Neuronal stem cell (in vitro differentiated cells): ENCODE measurements around the gene ZNF660.

Experiments used
- DNase-seq: peaks from one replicate; pipeline ENCODE4 v3.0.0-alpha.2; 2013; ENCODE audit warnings: low spot score
- H2AFZ ChIP-seq: one replicate; pipeline ENCODE4 v1.6.1; 2013; ENCODE audit warnings: mild to moderate bottlenecking, low read length, inconsistent platforms
- H2AK5ac ChIP-seq: 2 replicates; pipeline ENCODE4 v1.6.1; 2013; ENCODE audit warnings: low read depth, mild to moderate bottlenecking, inconsistent platforms, low read length, moderate library complexity, mixed read lengths
- H2BK120ac ChIP-seq: 2 replicates; pipeline ENCODE4 v1.6.1; 2013; ENCODE audit warnings: low read depth, mild to moderate bottlenecking, inconsistent platforms, low read length, moderate library complexity, mixed read lengths
- H2BK12ac ChIP-seq: one replicate; pipeline ENCODE4 v1.6.1; 2013; ENCODE audit warnings: low read length, inconsistent platforms
- H2BK15ac ChIP-seq: 2 replicates; pipeline ENCODE4 v1.6.1; 2013; ENCODE audit warnings: mild to moderate bottlenecking, low read length, inconsistent platforms, mixed read lengths
- H2BK5ac ChIP-seq: one replicate; pipeline ENCODE4 v1.6.1; 2013; ENCODE audit warnings: inconsistent platforms, mild to moderate bottlenecking, low read length, moderate library complexity
- H3K14ac ChIP-seq: one replicate; pipeline ENCODE4 v1.6.1; 2013; ENCODE audit warnings: low read length, inconsistent platforms
- H3K18ac ChIP-seq: 2 replicates; pipeline ENCODE4 v1.6.1; 2013; ENCODE audit warnings: low read length, inconsistent platforms
- H3K23ac ChIP-seq: 2 replicates; pipeline ENCODE4 v1.6.1; 2013; ENCODE audit warnings: low read depth, mild to moderate bottlenecking, mixed read lengths, low read length, inconsistent platforms; ENCODE audit not compliant: poor library complexity
- H3K27ac ChIP-seq: replicated peaks from 3 replicates; pipeline ENCODE4 v1.5.1; 2013; ENCODE audit warnings: low read length, inconsistent platforms
- H3K27me3 ChIP-seq, 3 experiments: 2 replicates each; pipeline ENCODE4 v1.6.1; 2013; ENCODE audit warnings: low read length in 3 of 3, mild to moderate bottlenecking in 2 of 3, inconsistent platforms in 1 of 3, low read depth in 1 of 3, mixed read lengths in 1 of 3, moderate library complexity in 1 of 3; ENCODE audit not compliant: control insufficient read depth in 3 of 3, insufficient read depth in 3 of 3
- H3K36me3 ChIP-seq, 2 donors: replicated peaks in 1 of 2; 2 replicates each; pipeline ENCODE4 v1.6.1; 2013; ENCODE audit warnings: low read length in 2 of 2; ENCODE audit not compliant: control insufficient read depth in 2 of 2, insufficient read depth in 2 of 2
- H3K4ac ChIP-seq: 2 replicates; pipeline ENCODE4 v1.6.1; 2013; ENCODE audit warnings: inconsistent platforms, mild to moderate bottlenecking, low read length, moderate library complexity
- H3K4me1 ChIP-seq, 2 donors: 1 replicate in 1 of 2; 2 replicates in 1 of 2; pipeline ENCODE4 v1.6.1; 2013; ENCODE audit warnings: low read length in 2 of 2, low read depth in 1 of 2; ENCODE audit not compliant: control insufficient read depth in 2 of 2, insufficient read depth in 1 of 2
- H3K4me2 ChIP-seq: one replicate; pipeline ENCODE4 v1.6.1; 2013; ENCODE audit warnings: mild to moderate bottlenecking, low read length, inconsistent platforms; ENCODE audit not compliant: insufficient read depth, poor library complexity, severe bottlenecking
- H3K4me3 ChIP-seq, 2 donors: 2 replicates each; pipeline ENCODE4 v1.5.1; 2013; ENCODE audit warnings: low read length in 2 of 2, mild to moderate bottlenecking in 2 of 2, inconsistent platforms in 1 of 2, moderate library complexity in 1 of 2
- H3K79me1 ChIP-seq: one replicate; pipeline ENCODE4 v1.6.1; 2013; ENCODE audit warnings: low read depth, mild to moderate bottlenecking, inconsistent platforms, low read length, moderate library complexity
- H3K9ac ChIP-seq: one replicate; pipeline ENCODE4 v1.6.1; 2013; ENCODE audit warnings: mild to moderate bottlenecking, low read depth, low read length, inconsistent platforms; ENCODE audit not compliant: poor library complexity
- H3K9me3 ChIP-seq, 2 donors: replicated peaks in 1 of 2; 2 replicates each; pipeline versions ENCODE3 to v1.6.1; 2013; ENCODE audit warnings: low read length in 2 of 2, mild to moderate bottlenecking in 2 of 2, inconsistent platforms in 1 of 2, low read depth in 1 of 2, mixed read lengths in 1 of 2, moderate library complexity in 1 of 2; ENCODE audit not compliant: control insufficient read depth in 2 of 2, insufficient read depth in 1 of 2
- H4K8ac ChIP-seq: one replicate; pipeline ENCODE4 v1.6.1; 2013; ENCODE audit warnings: low read depth, mild to moderate bottlenecking, inconsistent platforms, low read length, moderate library complexity
- H4K91ac ChIP-seq: one replicate; pipeline ENCODE4 v1.6.1; 2013; ENCODE audit warnings: low read length, low read depth, mild to moderate bottlenecking, inconsistent platforms; ENCODE audit not compliant: poor library complexity
- WGBS, 2 donors: extraction: QIAGEN DNeasy Blood & Tissue Kit; methylation state at CpG; one replicate each; pipeline ENCODE4 v1.1.7; 2013; ENCODE audit warnings: missing lambda C conversion rate in 2 of 2, mixed read lengths in 1 of 2; ENCODE audit not compliant: insufficient read length in 2 of 2, insufficient replicate concordance in 1 of 2; ENCODE audit errors: extremely low coverage in 2 of 2; 5-methylcytosine and 5-hydroxymethylcytosine counted together

The ZNF660 gene

DNA sequence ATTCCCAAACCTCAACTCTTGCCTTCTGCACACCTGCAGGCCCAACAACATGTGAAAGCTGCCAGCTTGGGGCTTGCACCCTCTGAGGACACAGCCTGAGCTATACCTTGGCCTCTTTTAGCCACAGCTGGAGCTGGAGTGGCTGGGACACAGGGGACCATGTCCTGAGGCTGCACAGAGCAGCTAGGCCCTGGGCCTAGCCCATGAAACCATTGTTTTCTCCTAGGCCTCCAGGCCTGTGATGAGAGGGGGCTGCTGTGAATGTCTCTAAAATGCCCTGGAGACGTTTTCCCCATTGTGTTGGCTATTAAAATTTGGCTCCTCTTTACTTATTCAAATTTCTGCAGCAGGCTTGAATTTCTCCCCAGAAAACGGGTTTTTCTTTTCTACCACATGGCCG lies 22.6 kb upstream of the ZNF660 start:
- H2BK5ac ChIP-seq = no peak overlapping the region
- no peak overlapping the region for H2AFZ ChIP-seq
- no peak overlapping the region for H3K4me3 ChIP-seq
- H3K4ac ChIP-seq = no peak overlapping the region
- H3K14ac ChIP-seq = no peak overlapping the region
- H3K4me1 ChIP-seq = no peaks in the 10 kb centered on the region
- WGBS, 2 donors = no CpG with 5 or more reads among the region's 3 CpGs
- no peak overlapping the region for H3K4me2 ChIP-seq
- no peak overlapping the region for H3K27ac ChIP-seq
- no peak overlapping the region for H2BK15ac ChIP-seq
- H2AK5ac ChIP-seq = no peak overlapping the region
- H2BK12ac ChIP-seq = no peak overlapping the region
- H4K91ac ChIP-seq = no peak overlapping the region
- no peaks in the 10 kb centered on the region for H3K27me3 ChIP-seq
- H3K18ac ChIP-seq = no peak overlapping the region
- H3K9me3 ChIP-seq = peaks cover 27 to 84% of the 10 kb centered on the region in 2 donors
- no peak overlapping the region for H4K8ac ChIP-seq
- H3K36me3 ChIP-seq = peaks cover 35 to 87% of the 10 kb centered on the region in 2 donors
- no peak overlapping the region for H3K23ac ChIP-seq
- H3K79me1 ChIP-seq = peaks cover 3% of the 10 kb centered on the region
- no peak for DNase-seq
- H3K9ac ChIP-seq = no peak overlapping the region
- no peak overlapping the region for H2BK120ac ChIP-seq

DNA sequence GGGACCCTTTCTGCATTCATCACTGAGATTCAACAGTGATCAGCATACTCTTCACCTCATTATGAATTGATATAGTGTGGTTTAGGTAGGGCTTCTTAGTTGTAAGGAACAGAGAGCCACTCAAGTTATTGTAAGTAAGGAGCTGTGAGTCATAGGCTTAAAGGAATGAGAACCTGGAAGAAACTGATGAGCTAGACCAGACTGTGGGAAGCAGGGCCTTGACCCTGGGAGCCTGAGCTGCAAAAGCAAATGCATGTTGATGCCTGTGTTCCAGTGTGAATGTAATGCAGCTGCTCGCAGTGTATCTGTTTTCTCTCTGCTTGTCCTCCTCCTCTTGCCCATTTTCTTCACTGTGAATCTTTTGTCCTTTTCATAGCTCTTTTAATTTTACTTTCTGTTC lies 16.2 kb upstream of the ZNF660 start:
- H2BK12ac ChIP-seq = no peak overlapping the region
- no peak overlapping the region for H2AFZ ChIP-seq
- no peaks in the 10 kb centered on the region for H3K27me3 ChIP-seq
- no peak overlapping the region for H3K14ac ChIP-seq
- H3K9me3 ChIP-seq = peaks cover 33 to 80% of the 10 kb centered on the region in 2 donors
- H4K8ac ChIP-seq = no peak overlapping the region
- no peak overlapping the region for H3K18ac ChIP-seq
- H3K4me1 ChIP-seq = no peaks in the 10 kb centered on the region
- no peak overlapping the region for H3K4ac ChIP-seq
- H3K27ac ChIP-seq = no peak overlapping the region
- no peak overlapping the region for H2BK120ac ChIP-seq
- H3K9ac ChIP-seq = no peak overlapping the region
- no peak overlapping the region for H3K23ac ChIP-seq
- no peak overlapping the region for H4K91ac ChIP-seq
- no peak overlapping the region for H3K4me3 ChIP-seq
- H2AK5ac ChIP-seq = no peak overlapping the region
- no peak overlapping the region for H2BK5ac ChIP-seq
- H3K36me3 ChIP-seq = peaks cover 48 to 92% of the 10 kb centered on the region in 2 donors
- no CpG with 5 or more reads among the region's 1 CpG for WGBS, 2 donors
- no peak overlapping the region for H3K4me2 ChIP-seq
- H2BK15ac ChIP-seq = no peak overlapping the region
- no peak for DNase-seq
- no peaks in the 10 kb centered on the region for H3K79me1 ChIP-seq

- Histone ChIP-seq H3K18ac (no peak overlapping the region), H2AK5ac (no peak overlapping the region), H3K4me1 (no peaks in the 10 kb centered on the region), H3K4me2 (no peak overlapping the region), H3K9ac (no peak overlapping the region), H3K36me3 (peaks cover 41 to 75% of the 10 kb centered on the region in 2 donors), H3K27me3 (no peaks in the 10 kb centered on the region), H3K9me3 (peaks cover 28 to 64% of the 10 kb centered on the region in 2 donors), H2BK120ac (no peak overlapping the region), H3K4me3 (no peak overlapping the region), H3K27ac (no peak overlapping the region), H4K8ac (no peak overlapping the region), H2BK15ac (no peak overlapping the region), H4K91ac (no peak overlapping the region), H3K4ac (no peak overlapping the region), H2BK5ac (no peak overlapping the region), H2BK12ac (no peak overlapping the region), H2AFZ (no peak overlapping the region), H3K23ac (no peak overlapping the region), H3K79me1 (no peaks in the 10 kb centered on the region), H3K14ac (no peak overlapping the region)
- WGBS, 2 donors = no CpG with 5 or more reads among the region's 4 CpGs
- DNase-seq = no peak
Measured at GRCh38 chr3:44571024-44571423, 13.7 kb upstream of the ZNF660 start.

GRCh38 chr3:44576613-44577012 lies 8.2 kb upstream of the ZNF660 start:
- H3K4me1 ChIP-seq = no peaks in the 10 kb centered on the region

More at GRCh38 chr3:44576613-44577012, 8.2 kb upstream of the ZNF660 start:
- H3K27ac ChIP-seq = no peak overlapping the region
- H4K91ac ChIP-seq = no peak overlapping the region
- no peak overlapping the region for H2BK5ac ChIP-seq
- H3K18ac ChIP-seq = no peak overlapping the region
- no peak overlapping the region for H3K4ac ChIP-seq
- H3K4me3 ChIP-seq = no peak overlapping the region
- H3K9ac ChIP-seq = no peak overlapping the region
- H3K9me3 ChIP-seq = peaks cover 5 to 19% of the 10 kb centered on the region in 2 donors
- H2BK12ac ChIP-seq = no peak overlapping the region
- no peaks in the 10 kb centered on the region for H3K79me1 ChIP-seq
- H3K27me3 ChIP-seq = no peaks in the 10 kb centered on the region
- no peak overlapping the region for H3K23ac ChIP-seq
- H4K8ac ChIP-seq = no peak overlapping the region
- H3K4me2 ChIP-seq = no peak overlapping the region
- no peak overlapping the region for H2BK15ac ChIP-seq
- no peak for DNase-seq
- no peak overlapping the region for H2AFZ ChIP-seq
- peaks cover 8 to 42% of the 10 kb centered on the region in 2 donors for H3K36me3 ChIP-seq
- no peak overlapping the region for H3K14ac ChIP-seq
- no peak overlapping the region for H2AK5ac ChIP-seq
- no peak overlapping the region for H2BK120ac ChIP-seq
